Natural killer cell (primary cell): ENCODE results near the gene CDKAL1. TPM values are rescaled to one million over a fixed set of nuclear protein-coding genes. Genes with fewer than 3 reads are reported as not detected.

Experiments used
- ATAC-seq, 3 donors: fragments of 150-1000 bp in 2 of 3; fragments of 200-7000 bp in 1 of 3; cut with Tn5 transposase; 1 replicate in 1 of 3; 2 replicates in 2 of 3; pipeline ENCODE4 v1.10.0; 2021; ENCODE audit warnings: mild to moderate bottlenecking in 2 of 3, moderate library complexity in 2 of 3
- DNase-seq, 2 donors: peaks; one replicate each; pipeline versions ENCODE4 v3.0.0 to v3.0.0-alpha.2; 2013 to 2021; ENCODE audit warnings: mixed read lengths in 1 of 2
- H3K27ac ChIP-seq: one replicate; pipeline ENCODE4 v1.5.1; 2013; ENCODE audit warnings: mild to moderate bottlenecking, low read length
- H3K27me3 ChIP-seq: one replicate; pipeline ENCODE4 v1.6.1; 2013; ENCODE audit warnings: low read length; ENCODE audit not compliant: control insufficient read depth, insufficient read depth
- H3K36me3 ChIP-seq: one replicate; pipeline ENCODE4 v1.6.1; 2013; ENCODE audit warnings: low read length; ENCODE audit not compliant: control insufficient read depth, insufficient read depth
- H3K4me1 ChIP-seq: one replicate; pipeline ENCODE4 v1.6.1; 2013; ENCODE audit warnings: low read length; ENCODE audit not compliant: control insufficient read depth, insufficient read depth
- H3K4me3 ChIP-seq: one replicate; pipeline ENCODE4 v1.5.1; 2013; ENCODE audit warnings: low read length
- H3K9me3 ChIP-seq: one replicate; pipeline ENCODE4 v1.6.1; 2013; ENCODE audit warnings: low read length; ENCODE audit not compliant: control insufficient read depth, insufficient read depth
- H3K27ac Mint-ChIP-seq, 2 donors: one replicate each; pipeline ENCODE4 v1.8.0; 2022; ENCODE audit warnings: mild to moderate bottlenecking in 2 of 2, mixed read lengths in 2 of 2, moderate library complexity in 1 of 2
- H3K27me3 Mint-ChIP-seq, 2 donors: one replicate each; pipeline ENCODE4 v1.8.0; 2022; ENCODE audit warnings: low read depth in 2 of 2, mixed read lengths in 2 of 2
- H3K36me3 Mint-ChIP-seq: one replicate; pipeline ENCODE4 v1.8.0; 2022; ENCODE audit warnings: mixed read lengths
- H3K4me1 Mint-ChIP-seq, 2 donors: one replicate each; pipeline ENCODE4 v1.8.0; 2022; ENCODE audit warnings: mixed read lengths in 2 of 2
- H3K4me3 Mint-ChIP-seq: one replicate; pipeline ENCODE4 v1.8.0; 2022; ENCODE audit warnings: mild to moderate bottlenecking, moderate library complexity, mixed read lengths
- H3K9me3 Mint-ChIP-seq, 2 donors: one replicate each; pipeline ENCODE4 v1.8.0; 2022; ENCODE audit warnings: mixed read lengths in 2 of 2
- WGBS: methylation state at CpG from one replicate; pipeline ENCODE4 v1.1.7; 2013; ENCODE audit warnings: missing lambda C conversion rate; ENCODE audit not compliant: insufficient coverage; 5-methylcytosine and 5-hydroxymethylcytosine counted together
- intact Hi-C: fragments of 100-400 bp; cut with micrococcal nuclease; formaldehyde crosslinking; loops from one replicate; pipeline ENCODE4 v1.14.2; 2022
- total RNA-seq, 4 donors: library from RNA; stranded (reverse); fragments of 120-200 nt in 1 of 4; gene quantifications; one replicate each; pipeline versions ENCODE4 v1.2.3 to v1.2.4, GENCODE V29; 2013 to 2022
- TF ChIP-seq, protein P1 (sequence below): fragments of 200-600 bp; IDR thresholded peaks from one replicate; pipeline ENCODE4 v1.8.0; 2022; ENCODE audit warnings: antibody characterized with exemption

The CDKAL1 gene
- total RNA-seq, 3 donors from 2014 or later (not counting 1 experiment from before 2014, with no cell fraction given), result 26.0 to 32.8 (median 28.9) TPM

DNA sequence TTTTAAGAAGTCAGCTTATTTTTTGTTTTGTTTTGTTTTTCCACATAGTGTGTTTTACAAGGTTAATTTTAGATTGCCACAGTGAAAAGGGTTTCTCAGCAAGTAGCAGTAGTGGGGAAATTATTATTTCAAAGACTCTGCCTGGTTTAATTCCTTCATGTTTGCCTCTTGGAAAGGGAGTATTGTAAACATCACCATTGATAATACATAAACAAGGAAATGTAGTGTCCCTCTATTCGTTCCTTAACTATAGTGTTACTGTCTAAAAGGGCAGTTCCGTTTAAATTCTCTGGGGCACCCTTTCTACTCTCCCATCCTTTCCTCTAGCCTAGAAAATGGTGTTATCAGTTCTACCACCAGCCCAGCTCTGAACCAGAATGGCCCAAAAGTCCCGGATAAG is 668.3 kb downstream of the CDKAL1 start:
- H3K4me1 ChIP-seq, result peaks cover 12% of the 10 kb centered on the region
- 100% methylated on average over 2 of the region's 3 CpGs for WGBS
- H3K27ac Mint-ChIP-seq, result no peak overlapping the region
- DNase-seq (no peak), ATAC-seq (no peak)
- H3K36me3 ChIP-seq, result no peaks in the 10 kb centered on the region
- intact Hi-C loops, result no loop called here
- no peaks in the 10 kb centered on the region for H3K27me3 Mint-ChIP-seq
- no peaks in the 10 kb centered on the region for H3K36me3 Mint-ChIP-seq
- H3K4me3 Mint-ChIP-seq, result no peak overlapping the region
- H3K4me1 Mint-ChIP-seq, result peaks cover 9 to 12% of the 10 kb centered on the region in 2 donors
- H3K9me3 ChIP-seq, result no peaks in the 10 kb centered on the region
- H3K9me3 Mint-ChIP-seq, result no peaks in the 10 kb centered on the region
- H3K27ac ChIP-seq, result no peak overlapping the region
- H3K27me3 ChIP-seq, result no peaks in the 10 kb centered on the region
- TF ChIP-seq, protein P1, sequence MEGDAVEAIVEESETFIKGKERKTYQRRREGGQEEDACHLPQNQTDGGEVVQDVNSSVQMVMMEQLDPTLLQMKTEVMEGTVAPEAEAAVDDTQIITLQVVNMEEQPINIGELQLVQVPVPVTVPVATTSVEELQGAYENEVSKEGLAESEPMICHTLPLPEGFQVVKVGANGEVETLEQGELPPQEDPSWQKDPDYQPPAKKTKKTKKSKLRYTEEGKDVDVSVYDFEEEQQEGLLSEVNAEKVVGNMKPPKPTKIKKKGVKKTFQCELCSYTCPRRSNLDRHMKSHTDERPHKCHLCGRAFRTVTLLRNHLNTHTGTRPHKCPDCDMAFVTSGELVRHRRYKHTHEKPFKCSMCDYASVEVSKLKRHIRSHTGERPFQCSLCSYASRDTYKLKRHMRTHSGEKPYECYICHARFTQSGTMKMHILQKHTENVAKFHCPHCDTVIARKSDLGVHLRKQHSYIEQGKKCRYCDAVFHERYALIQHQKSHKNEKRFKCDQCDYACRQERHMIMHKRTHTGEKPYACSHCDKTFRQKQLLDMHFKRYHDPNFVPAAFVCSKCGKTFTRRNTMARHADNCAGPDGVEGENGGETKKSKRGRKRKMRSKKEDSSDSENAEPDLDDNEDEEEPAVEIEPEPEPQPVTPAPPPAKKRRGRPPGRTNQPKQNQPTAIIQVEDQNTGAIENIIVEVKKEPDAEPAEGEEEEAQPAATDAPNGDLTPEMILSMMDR, result no peak
- H3K4me3 ChIP-seq, result no peak overlapping the region

DNA sequence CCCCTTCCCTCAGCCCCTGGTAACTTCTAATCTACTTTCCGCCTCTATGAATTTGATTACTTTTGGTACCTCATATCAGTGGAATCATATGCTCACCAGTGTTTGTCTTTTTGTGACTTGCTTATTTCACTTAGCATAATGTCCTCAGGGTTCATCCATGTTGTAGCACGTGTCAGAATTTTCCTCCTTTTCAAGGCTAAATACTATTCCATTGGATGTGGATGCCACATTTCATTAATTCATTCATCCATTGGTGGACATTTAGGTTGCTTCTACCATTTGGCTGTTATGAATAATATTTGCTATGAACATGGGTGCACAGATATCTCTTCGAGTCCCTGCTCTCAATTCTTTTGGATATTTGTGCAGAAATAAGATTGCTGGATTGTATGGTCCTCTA is 670.7 kb downstream of the CDKAL1 start:
- H3K4me1 Mint-ChIP-seq, result no peaks in the 10 kb centered on the region
- H3K27ac ChIP-seq, result no peak overlapping the region
- no peak overlapping the region for H3K4me3 ChIP-seq
- H3K27me3 ChIP-seq, result no peaks in the 10 kb centered on the region
- H3K4me3 Mint-ChIP-seq, result no peak overlapping the region
- H3K27ac Mint-ChIP-seq, result no peak overlapping the region
- intact Hi-C loops, result no loop called here
- 100% methylated on average over 3 of the region's 3 CpGs for WGBS
- ATAC-seq (no peak), DNase-seq (no peak)
- TF ChIP-seq, protein P1, result no peak
- no peaks in the 10 kb centered on the region for H3K4me1 ChIP-seq
- no peaks in the 10 kb centered on the region for H3K27me3 Mint-ChIP-seq
- no peaks in the 10 kb centered on the region for H3K9me3 Mint-ChIP-seq
- H3K9me3 ChIP-seq, result no peaks in the 10 kb centered on the region
- no peaks in the 10 kb centered on the region for H3K36me3 ChIP-seq
- H3K36me3 Mint-ChIP-seq, result peaks cover 3% of the 10 kb centered on the region

DNA sequence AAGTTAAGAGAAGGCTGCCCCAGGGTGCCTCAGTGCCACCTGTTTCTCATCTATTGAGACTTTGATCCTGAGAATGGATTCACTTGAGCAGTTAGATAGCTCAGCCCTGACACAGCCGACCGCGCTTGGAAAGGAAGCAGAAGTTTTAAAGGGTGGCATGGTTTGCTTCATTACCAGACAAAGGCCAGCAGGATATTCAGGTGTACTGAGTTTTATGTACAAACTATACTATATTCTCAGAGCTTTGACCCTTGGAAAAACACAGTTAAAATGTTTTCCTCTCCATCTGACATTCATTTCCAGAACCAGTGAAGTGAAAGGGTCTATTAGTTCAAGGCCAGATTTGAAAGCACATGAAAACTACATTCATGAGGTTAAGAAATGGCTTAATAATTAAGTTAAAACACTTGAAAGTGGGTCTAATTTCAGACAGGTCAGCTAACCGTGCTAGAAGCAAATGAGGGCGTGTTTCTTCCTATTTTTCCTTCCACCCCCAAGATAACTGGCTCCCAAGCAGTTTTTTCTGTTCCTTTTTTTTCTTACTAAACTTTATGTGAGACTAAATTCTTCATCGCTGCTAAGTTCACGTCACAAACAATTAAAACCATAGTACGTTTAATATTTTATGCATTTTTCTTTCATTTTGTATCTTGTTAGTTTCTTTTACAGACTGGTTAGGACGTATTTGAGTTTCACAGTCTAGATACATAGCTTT is 674.0 kb downstream of the CDKAL1 start:
- H3K9me3 Mint-ChIP-seq, result peaks cover 0 to 2% of the 10 kb centered on the region in 2 donors
- intact Hi-C loops, result no loop called here
- 85% methylated on average over 5 of the region's 9 CpGs for WGBS
- Histone ChIP-seq H3K27ac (no peak overlapping the region), H3K27me3 (no peaks in the 10 kb centered on the region), H3K9me3 (no peaks in the 10 kb centered on the region), H3K4me3 (no peak overlapping the region), H3K36me3 (no peaks in the 10 kb centered on the region), H3K4me1 (no peaks in the 10 kb centered on the region)
- ATAC-seq (no peak), DNase-seq (no peak)
- TF ChIP-seq, protein P1, result no peak
- no peak overlapping the region for H3K4me3 Mint-ChIP-seq
- H3K27ac Mint-ChIP-seq, result no peak overlapping the region
- H3K27me3 Mint-ChIP-seq, result no peaks in the 10 kb centered on the region
- peaks cover 0 to 5% of the 10 kb centered on the region in 2 donors for H3K4me1 Mint-ChIP-seq
- H3K36me3 Mint-ChIP-seq, result peaks cover 12% of the 10 kb centered on the region

DNA sequence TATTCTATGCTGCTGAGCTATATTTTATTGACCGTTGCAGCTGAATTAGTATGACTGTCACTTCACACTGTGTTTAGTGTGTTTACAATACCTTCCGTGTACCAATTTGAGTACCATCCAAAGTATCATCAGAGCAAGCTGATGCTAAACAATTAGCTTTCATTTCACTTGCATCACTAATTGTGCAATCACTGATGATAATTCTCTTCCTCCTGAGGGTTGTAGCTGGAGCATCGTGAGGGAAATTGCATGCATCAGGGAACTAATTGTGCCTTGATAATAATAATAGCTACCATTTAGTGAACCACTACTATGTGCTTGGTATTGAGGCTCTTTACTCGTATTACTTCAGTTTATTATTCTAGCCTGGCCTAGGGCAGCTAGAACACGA is 674.5 kb downstream of the CDKAL1 start:
- 94% methylated on average over 5 of the region's 5 CpGs for WGBS
- Histone ChIP-seq H3K27ac (no peak overlapping the region), H3K27me3 (no peaks in the 10 kb centered on the region), H3K36me3 (no peaks in the 10 kb centered on the region), H3K4me3 (no peak overlapping the region), H3K4me1 (no peaks in the 10 kb centered on the region), H3K9me3 (no peaks in the 10 kb centered on the region)
- Mint-ChIP-seq H3K27me3 (no peaks in the 10 kb centered on the region), H3K27ac (no peak overlapping the region), H3K9me3 (peaks cover 0 to 2% of the 10 kb centered on the region in 2 donors), H3K36me3 (peaks cover 12% of the 10 kb centered on the region), H3K4me3 (no peak overlapping the region), H3K4me1 (peaks cover 0 to 5% of the 10 kb centered on the region in 2 donors)
- TF ChIP-seq, protein P1, result no peak
- no peak for DNase-seq
- intact Hi-C loops, result no loop called here
- ATAC-seq, result no peak
